HG02970 (cell line): Measurements from ENCODE around the gene HTR6.

ENCODE experiments used
- ATAC-seq: cut with Tn5 transposase; IDR thresholded peaks from one replicate; pipeline ENCODE4 v1.9.1; 2021; ENCODE audit warnings: mild to moderate bottlenecking, moderate library complexity, moderate number of reproducible peaks; ENCODE audit not compliant: unreplicated experiment, low FRiP score

HTR6 gene

GRCh38 chr1:19712928-19713327 is 48.3 kb downstream of the HTR6 start:
- no peak for ATAC-seq

GRCh38 chr1:19715334-19716203 is 50.9 kb downstream of the HTR6 start:
- no peak for ATAC-seq

- ATAC-seq = no peak
Measured at GRCh38 chr1:19717467-19717866, 52.8 kb downstream of the HTR6 start.

GRCh38 chr1:19720174-19720573 is 55.5 kb downstream of the HTR6 start:
- ATAC-seq = no peak

GRCh38 chr1:19720973-19721372 is 56.3 kb downstream of the HTR6 start:
- ATAC-seq = no peak

- no peak for ATAC-seq
Measured at GRCh38 chr1:19723874-19724273, 59.2 kb downstream of the HTR6 start.

GRCh38 chr1:19725606-19726005 is 60.9 kb downstream of the HTR6 start:
- ATAC-seq = no peak

- ATAC-seq = no peak
Measured at GRCh38 chr1:19728413-19729145, 63.9 kb downstream of the HTR6 start.

GRCh38 chr1:19730232-19730631 is 65.6 kb downstream of the HTR6 start:
- no peak for ATAC-seq
